ENCODE data around the gene UBE2E2. TPM values are rescaled to one million over a fixed set of nuclear protein-coding genes. Genes with fewer than 3 reads are reported as not detected.

Gene UBE2E2
- total RNA-seq, 1 donor from 2014 or later, result 32.5 TPM

GRCh38 chr3:23254835-23255234 is 51.7 kb downstream of the UBE2E2 start:
- H3K4me3 ChIP-seq (ENCODE audit: low read depth, low read length), result no peak overlapping the region
- no peak for TF ChIP-seq CTCF (conservative IDR thresholded peaks at IDR 0.05; ENCODE audit: low read depth, low read length)
- DNase-seq (ENCODE audit: low read depth), result no peak

- DNase-seq (ENCODE audit: low read depth), result no peak
- H3K4me3 ChIP-seq (ENCODE audit: low read depth, low read length), result no peak overlapping the region
- no peak for TF ChIP-seq CTCF (conservative IDR thresholded peaks at IDR 0.05; ENCODE audit: low read depth, low read length)
Measured at GRCh38 chr3:23256741-23257435, 53.8 kb downstream of the UBE2E2 start.

- DNase-seq (ENCODE audit: low read depth), result no peak
- TF ChIP-seq CTCF (conservative IDR thresholded peaks at IDR 0.05; ENCODE audit: low read depth, low read length), result no peak
- H3K4me3 ChIP-seq (ENCODE audit: low read depth, low read length), result no peak overlapping the region
Measured at GRCh38 chr3:23258110-23258509, 55.0 kb downstream of the UBE2E2 start.

- H3K4me3 ChIP-seq (ENCODE audit: low read depth, low read length), result no peak overlapping the region
- TF ChIP-seq CTCF (conservative IDR thresholded peaks at IDR 0.05; ENCODE audit: low read depth, low read length), result no peak
- DNase-seq (ENCODE audit: low read depth), result no peak
Measured at GRCh38 chr3:23259515-23259914, 56.4 kb downstream of the UBE2E2 start.

GRCh38 chr3:23262766-23263165 is 59.6 kb downstream of the UBE2E2 start:
- no peak for DNase-seq (ENCODE audit: low read depth)
- no peak for TF ChIP-seq CTCF (conservative IDR thresholded peaks at IDR 0.05; ENCODE audit: low read depth, low read length)
- H3K4me3 ChIP-seq (ENCODE audit: low read depth, low read length), result no peak overlapping the region

GRCh38 chr3:23263796-23264195 is 60.7 kb downstream of the UBE2E2 start:
- DNase-seq (ENCODE audit: low read depth), result no peak
- no peak for TF ChIP-seq CTCF (conservative IDR thresholded peaks at IDR 0.05; ENCODE audit: low read depth, low read length)
- H3K4me3 ChIP-seq (ENCODE audit: low read depth, low read length), result no peak overlapping the region

GRCh38 chr3:23264413-23264812 is 61.3 kb downstream of the UBE2E2 start:
- no peak for DNase-seq (ENCODE audit: low read depth)
- no peak for TF ChIP-seq CTCF (conservative IDR thresholded peaks at IDR 0.05; ENCODE audit: low read depth, low read length)
- no peak overlapping the region for H3K4me3 ChIP-seq (ENCODE audit: low read depth, low read length)

All from epithelial cell of proximal tubule (primary cell).